H1 (cell line): ENCODE measurements around the gene REPIN1. TPM values are rescaled to one million over a fixed set of nuclear protein-coding genes. Genes with fewer than 3 reads are reported as not detected.

Experiments
- CTCF ChIA-PET: fragments of 300-600 bp; sonication (Branson Sonifier 250); formaldehyde crosslinking; loops from one replicate; lab custom pipeline; 2021; ENCODE audit not compliant: partially characterized antibody; lab: Charles Lee
- POLR2A ChIA-PET: fragments of 300-600 bp; sonication (Branson Sonifier 250); formaldehyde crosslinking; loops from one replicate; lab custom pipeline; 2021; ENCODE audit warnings: inconsistent platforms; ENCODE audit not compliant: partially characterized antibody; lab: Charles Lee
- DNase-seq, 2 experiments: peaks; one replicate each; pipeline versions ENCODE4 v3.0.0 to v3.0.0-alpha.2; 2010 to 2022; ENCODE audit warnings: low spot score in 2 of 2, low read depth in 1 of 2, mixed read lengths in 1 of 2
- FAIRE-seq: peaks from 2 replicates; lab custom pipeline; 2011; peaks lifted over from hg19 to GRCh38; lab: Jason Lieb, UNC
- H2AFZ ChIP-seq: 2 replicates; pipeline ENCODE4 v1.8.1; 2012; ENCODE audit warnings: low read length, inconsistent platforms
- H2AK5ac ChIP-seq: 2 replicates; pipeline ENCODE4 v1.6.1; 2013; ENCODE audit warnings: low read depth, low read length
- H2BK120ac ChIP-seq: replicated peaks from 2 replicates; pipeline ENCODE3; 2013; ENCODE audit warnings: low read depth, low read length, inconsistent platforms
- H2BK12ac ChIP-seq: 2 replicates; pipeline ENCODE4 v1.6.1; 2013; ENCODE audit warnings: low read depth, low read length
- H2BK15ac ChIP-seq: 2 replicates; pipeline ENCODE4 v1.6.1; 2013; ENCODE audit warnings: low read length
- H2BK20ac ChIP-seq: 2 replicates; pipeline ENCODE4 v1.6.1; 2013; ENCODE audit warnings: low read length
- H2BK5ac ChIP-seq: 2 replicates; pipeline ENCODE4 v1.6.1; 2013; ENCODE audit warnings: low read depth, low read length
- H3K14ac ChIP-seq: 2 replicates; pipeline ENCODE4 v1.6.1; 2013; ENCODE audit warnings: inconsistent platforms; ENCODE audit not compliant: insufficient read length
- H3K18ac ChIP-seq: 2 replicates; pipeline ENCODE4 v1.6.1; 2013; ENCODE audit warnings: low read length; ENCODE audit errors: extremely low read depth
- H3K23ac ChIP-seq: 2 replicates; pipeline ENCODE4 v1.6.1; 2013; ENCODE audit warnings: inconsistent platforms; ENCODE audit not compliant: insufficient read length
- H3K23me2 ChIP-seq: 2 replicates; pipeline ENCODE4 v1.6.1; 2013; ENCODE audit warnings: low read depth, low read length
- H3K27ac ChIP-seq: 2 replicates; pipeline ENCODE4 v1.6.1; 2011; ENCODE audit warnings: low read depth, low read length, inconsistent platforms
- H3K27me3 ChIP-seq, 4 experiments: replicated peaks in 1 of 4; 1 replicate in 1 of 4; 2 replicates in 3 of 4; pipeline versions ENCODE4 v1.6.1 to v1.8.1; 2011 to 2013; ENCODE audit warnings: low read length in 3 of 4, mild to moderate bottlenecking in 3 of 4, inconsistent platforms in 2 of 4, mixed read lengths in 2 of 4, moderate library complexity in 1 of 4; ENCODE audit not compliant: control insufficient read depth in 3 of 4, insufficient read depth in 3 of 4; ENCODE audit errors: extremely low read depth in 1 of 4
- H3K36me3 ChIP-seq, 4 experiments: 2 replicates each; pipeline versions ENCODE4 v1.6.1 to v1.8.1; 2011 to 2013; ENCODE audit warnings: mild to moderate bottlenecking in 4 of 4, low read length in 3 of 4, moderate library complexity in 2 of 4, control low read depth in 1 of 4, inconsistent platforms in 1 of 4; ENCODE audit not compliant: insufficient read depth in 4 of 4, control insufficient read depth in 2 of 4
- H3K4ac ChIP-seq: replicated peaks from 2 replicates; pipeline ENCODE3; 2013; ENCODE audit warnings: low read length, low read depth, mixed read lengths, inconsistent platforms; ENCODE audit not compliant: insufficient read length
- H3K4me1 ChIP-seq, 4 experiments: replicated peaks in 1 of 4; 1 replicate in 1 of 4; 2 replicates in 3 of 4; pipeline versions ENCODE4 v1.6.1 to v1.8.1; 2011 to 2013; ENCODE audit warnings: low read length in 3 of 4, inconsistent platforms in 2 of 4, mixed read lengths in 1 of 4; ENCODE audit not compliant: insufficient read depth in 4 of 4, control insufficient read depth in 3 of 4
- H3K4me2 ChIP-seq, 2 experiments: 2 replicates each; pipeline versions ENCODE4 v1.6.1 to v1.8.1; 2011 to 2013; ENCODE audit warnings: low read depth in 2 of 2, low read length in 2 of 2, control low read depth in 1 of 2, inconsistent platforms in 1 of 2, mild to moderate bottlenecking in 1 of 2; ENCODE audit not compliant: insufficient read depth in 1 of 2
- H3K4me3 ChIP-seq, 4 experiments: fragments of 200-600, 300-600 bp in 1 of 4; sonication (generic), shearing (Covaris generic), sonication (Bioruptor Twin) in 1 of 4; 2 replicates each; pipeline versions ENCODE4 v1.5.1 to v1.8.1; 2011 to 2016; ENCODE audit warnings: low read length in 4 of 4, low read depth in 3 of 4, control low read depth in 2 of 4, inconsistent platforms in 2 of 4, mild to moderate bottlenecking in 2 of 4, mixed read lengths in 1 of 4, moderate library complexity in 1 of 4; ENCODE audit not compliant: insufficient read depth in 2 of 4; ENCODE audit errors: extremely low read depth in 1 of 4
- H3K56ac ChIP-seq: replicated peaks from 2 replicates; pipeline ENCODE3; 2013; ENCODE audit warnings: low read depth, mild to moderate bottlenecking, mixed read lengths, low read length, inconsistent platforms; ENCODE audit not compliant: insufficient read length
- H3K79me1 ChIP-seq: 2 replicates; pipeline ENCODE4 v1.6.1; 2013; ENCODE audit warnings: low read depth, low read length, control low read depth
- H3K79me2 ChIP-seq, 2 experiments: 2 replicates each; pipeline versions ENCODE4 v1.6.1 to v1.8.1; 2012 to 2013; ENCODE audit warnings: low read length in 2 of 2, mild to moderate bottlenecking in 2 of 2, inconsistent platforms in 1 of 2; ENCODE audit not compliant: insufficient read depth in 2 of 2, control insufficient read depth in 1 of 2
- H3K9ac ChIP-seq, 4 experiments: replicated peaks in 1 of 4; 1 replicate in 1 of 4; 2 replicates in 3 of 4; pipeline versions ENCODE4 v1.6.1 to v1.8.1; 2011 to 2013; ENCODE audit warnings: low read depth in 3 of 4, low read length in 3 of 4, control low read depth in 2 of 4, mild to moderate bottlenecking in 2 of 4, moderate library complexity in 2 of 4, inconsistent platforms in 1 of 4; ENCODE audit errors: extremely low read depth in 1 of 4
- H3K9me3 ChIP-seq, 2 experiments: 2 replicates each; pipeline versions ENCODE4 v1.6.1 to v1.8.1; 2012 to 2013; ENCODE audit warnings: mild to moderate bottlenecking in 2 of 2, moderate library complexity in 2 of 2, control low read depth in 1 of 2, inconsistent platforms in 1 of 2, low read depth in 1 of 2, low read length in 1 of 2, mixed read lengths in 1 of 2; ENCODE audit not compliant: insufficient read depth in 2 of 2
- H4K20me1 ChIP-seq, 2 experiments: replicated peaks in 1 of 2; 2 replicates each; pipeline versions ENCODE3 to v1.8.1; 2011 to 2013; ENCODE audit warnings: inconsistent platforms in 2 of 2, low read length in 2 of 2, mild to moderate bottlenecking in 1 of 2; ENCODE audit not compliant: insufficient read depth in 2 of 2, control insufficient read depth in 1 of 2
- H4K5ac ChIP-seq: 2 replicates; pipeline ENCODE4 v1.6.1; 2013; ENCODE audit warnings: low read length, low read depth, mixed read lengths, inconsistent platforms; ENCODE audit not compliant: insufficient read length
- H4K8ac ChIP-seq: 2 replicates; pipeline ENCODE4 v1.8.0; 2013; ENCODE audit warnings: mild to moderate bottlenecking, moderate library complexity, low read length, inconsistent platforms; ENCODE audit not compliant: insufficient read depth; ENCODE audit errors: extremely low read depth
- H4K91ac ChIP-seq: replicated peaks from 2 replicates; pipeline ENCODE3; 2013; ENCODE audit warnings: low read length, mixed read lengths, inconsistent platforms; ENCODE audit not compliant: insufficient read length
- ASH2L ChIP-seq: fragments of 200-600, 300-600 bp; sonication (generic); IDR thresholded peaks from one replicate; pipeline ENCODE4 v1.7.1; 2017; ENCODE audit warnings: low read length
- CBX8 ChIP-seq: fragments of 300-800, 300-1000 bp; sonication (generic); IDR thresholded peaks from 2 replicates; pipeline ENCODE4 v1.7.1; 2016; ENCODE audit warnings: low read depth, low read length, borderline replicate concordance
- CEBPB ChIP-seq: IDR thresholded peaks from 2 replicates; pipeline ENCODE4 v1.6.1; 2012; ENCODE audit warnings: low read depth, low read length
- CHD2 ChIP-seq: IDR thresholded peaks from 2 replicates; pipeline ENCODE4 v1.6.1; 2012; ENCODE audit warnings: low read length, improper control_type of control experiment
- E2F6 ChIP-seq: IDR thresholded peaks from 2 replicates; pipeline ENCODE4 v1.6.1; 2012; ENCODE audit warnings: inconsistent platforms
- MAFK ChIP-seq: IDR thresholded peaks from 2 replicates; pipeline ENCODE4 v1.6.1; 2012; ENCODE audit warnings: low read depth, mild to moderate bottlenecking, improper control_type of control experiment, low read length
- POLR2A ChIP-seq, 2 experiments: IDR thresholded peaks; 1 replicate in 1 of 2; 2 replicates in 1 of 2; pipeline ENCODE4 v1.6.1; 2011; ENCODE audit warnings: low read depth in 2 of 2, low read length in 2 of 2, mild to moderate bottlenecking in 2 of 2; ENCODE audit errors: control extremely low read depth in 1 of 2
- RAD21 ChIP-seq, 2 experiments: IDR thresholded peaks in 1 of 2; conservative IDR thresholded peaks in 1 of 2; 2 replicates each; pipeline ENCODE4 v1.6.1; 2011; ENCODE audit warnings: low read depth in 2 of 2, low read length in 2 of 2, improper control_type of control experiment in 1 of 2, inconsistent platforms in 1 of 2, mild to moderate bottlenecking in 1 of 2, moderate library complexity in 1 of 2
- SIRT6 ChIP-seq: IDR thresholded peaks from one replicate; pipeline ENCODE4 v1.7.1; 2012; ENCODE audit warnings: low read length, inconsistent platforms
- SUZ12 ChIP-seq: fragments of 200-600 bp; sonication (generic); IDR thresholded peaks from 2 replicates; pipeline ENCODE4 v1.6.1; 2012; ENCODE audit warnings: mild to moderate bottlenecking, inconsistent platforms, low read length, moderate library complexity, mixed read lengths
- USF2 ChIP-seq: IDR thresholded peaks from 2 replicates; pipeline ENCODE4 v1.6.1; 2011; ENCODE audit warnings: low read length, improper control_type of control experiment
- WGBS, 2 experiments: shearing (Covaris generic) in 1 of 2; methylation state at CpG; one replicate each; pipeline versions ENCODE4 v1.1.6 to v1.1.7; 2013 to 2015; ENCODE audit warnings: low lambda C conversion rate in 2 of 2, mixed read lengths in 2 of 2, inconsistent platforms in 1 of 2, low coverage in 1 of 2, missing lambda C conversion rate in 1 of 2; ENCODE audit not compliant: insufficient replicate concordance in 2 of 2, insufficient coverage in 1 of 2, insufficient read length in 1 of 2; ENCODE audit errors: extremely low coverage in 1 of 2, missing lambda C conversion rate in 1 of 2; 5-methylcytosine and 5-hydroxymethylcytosine counted together
- polyA plus RNA-seq, 7 experiments: library from polyadenylated mRNA; depleted of rRNA in 3 of 7; stranded (reverse) in 5 of 7; unstranded in 2 of 7; fragments of >200 nt in 5 of 7; fragments of 200-250 nt in 2 of 7; gene quantifications; 1 replicate in 5 of 7; 2 replicates in 1 of 7; 4 replicates in 1 of 7; pipeline versions ENCODE4 v1.2.1 to v1.2.3, GENCODE V29; 2011 to 2013; ENCODE audit warnings: missing spikeins in 2 of 7, mixed read lengths in 2 of 7
- total RNA-seq: library from RNA; stranded (reverse); fragmentation: NEBNext Ultra II Directional; extraction: Animal tissue kit (Norgen Biotek cat#: 25700); gene quantifications from 2 replicates; pipeline ENCODE4 v1.2.1, GENCODE V29; 2021

REPIN1 gene
- total and polyA plus RNA-seq, 2 of the 8 experiments (the other 6 are each of a cell fraction or from before 2014, with no cell fraction given), result 98.6 to 125 TPM

- FAIRE-seq (no peak), DNase-seq (no peak)
- Histone ChIP-seq H3K27ac (no peak overlapping the region), H3K79me1 (no peaks in the 10 kb centered on the region; the same call in 1 of the 2 replicates), H3K4me1 (peaks cover 12 to 18% (median 16%) of the 10 kb centered on the region in 4 experiments), H3K36me3 (no peaks in the 10 kb centered on the region), H3K9me3 (no peaks in the 10 kb centered on the region), H3K4me3 (no peak overlapping the region), H4K8ac (no peak overlapping the region), H3K14ac (no peak overlapping the region), H2BK15ac (no peak overlapping the region), H2AFZ (no peak overlapping the region), H3K23me2 (peaks cover 13% of the 10 kb centered on the region; the same call in 1 of the 2 replicates), H3K56ac (no peak overlapping the region), H3K23ac (no peak overlapping the region), H2BK120ac (no peak overlapping the region), H3K18ac (no peak overlapping the region), H4K91ac (no peak overlapping the region), H3K4me2 (no peak overlapping the region), H2BK12ac (no peak overlapping the region), H3K4ac (no peak overlapping the region), H4K20me1 (peaks cover 0 to 5% of the 10 kb centered on the region in 2 experiments), H3K27me3 (no peaks in the 10 kb centered on the region; a peak in 1 of 7 replicates), H3K79me2 (no peaks in the 10 kb centered on the region), H2BK5ac (no peak overlapping the region), H4K5ac (no peak overlapping the region), H2AK5ac (no peak overlapping the region), H2BK20ac (no peak overlapping the region), H3K9ac (no peak overlapping the region)
- ChIA-PET CTCF (interaction anchor here (1.7 to 2.4 kb wide), 2 partner anchors 20 to 45 kb away, joined by 5 to 12 read pairs; a partner anchor contains a TSS), POLR2A (interaction anchor here (1.0 to 3.8 kb wide), 3 partner anchors 11 to 20 kb away, joined by 3 to 43 read pairs (median 7); no protein-coding TSS in a partner anchor)
- WGBS, 2 experiments, result 95% methylated on average over 5 of the region's 5 CpGs; no CpG with 5 or more reads in 1 of the 2 experiments
- TF ChIP-seq SIRT6 (no peak), SUZ12 (no peak), RAD21 (IDR thresholded peaks at IDR 0.05 in 1 of 2, conservative IDR thresholded peaks at IDR 0.05 in 1 of 2; ENCODE audit: low read depth in 2 of 2, low read length in 2 of 2) (no peak), CHD2 (no peak), MAFK (no peak), E2F6 (no peak), POLR2A (IDR thresholded peaks at IDR 0.05; ENCODE audit: control extremely low read depth in 1 of 2, low read depth in 2 of 2, low read length in 2 of 2) (no peak), USF2 (no peak), CEBPB (no peak), CBX8 (no peak), ASH2L (no peak)
Measured at GRCh38 chr7:150360363-150361058, 8.1 kb upstream of the REPIN1 start.
